ENCODE results near the gene SHBG. TPM values are rescaled to one million over a fixed set of nuclear protein-coding genes. Genes with fewer than 3 reads are reported as not detected.
"Not testable (repeated sequence)": the region's sequence is repeated elsewhere in the genome, so short reads cannot be mapped to it uniquely, and the experiment has no call there.

Gene SHBG
- total and polyA plus RNA-seq, 10 of the 15 experiments (the other 5 are each of a cell fraction or from before 2014, with no cell fraction given) = not detected

DNA sequence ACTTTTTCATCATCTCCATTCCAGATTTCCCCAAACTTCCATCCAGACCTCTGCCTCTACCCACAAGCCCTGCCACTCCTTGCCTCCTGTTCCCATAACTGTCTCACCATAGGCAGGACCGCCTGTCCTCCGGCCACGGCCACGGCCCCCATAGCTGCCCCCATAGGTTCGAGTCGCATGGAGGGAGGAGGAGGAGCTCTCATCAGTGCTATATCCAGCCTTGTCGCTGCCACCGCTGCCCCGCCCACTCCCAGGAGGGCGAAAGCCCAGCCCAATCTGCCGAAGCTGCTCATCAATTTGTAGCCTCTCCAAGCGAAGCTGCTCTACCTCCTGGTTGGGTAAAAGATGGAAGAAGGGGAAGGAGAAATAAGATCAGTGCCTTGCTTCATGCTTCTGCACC lies 36.6 kb upstream of the SHBG start (continued):
- no peak for TF ChIP-seq ZBTB11 (CRISPR knock-in tag; IDR thresholded peaks at IDR 0.05)
- no peak for TF ChIP-seq TARDBP (IDR thresholded peaks at IDR 0.05; ENCODE audit: borderline replicate concordance)
- TF ChIP-seq SUZ12 (IDR thresholded peaks at IDR 0.05; ENCODE audit: unreplicated experiment) = no peak
- TF ChIP-seq, protein P1, sequence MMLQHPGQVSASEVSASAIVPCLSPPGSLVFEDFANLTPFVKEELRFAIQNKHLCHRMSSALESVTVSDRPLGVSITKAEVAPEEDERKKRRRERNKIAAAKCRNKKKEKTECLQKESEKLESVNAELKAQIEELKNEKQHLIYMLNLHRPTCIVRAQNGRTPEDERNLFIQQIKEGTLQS (IDR thresholded peaks at IDR 0.05; ENCODE audit: borderline replicate concordance, extremely low read depth, low read depth, low read length) = no peak
- no peak for TF ChIP-seq SP1 (IDR thresholded peaks at IDR 0.05; ENCODE audit: low read depth, low read length)
- TF ChIP-seq STAT3 (IDR thresholded peaks at IDR 0.05; ENCODE audit: low read depth, low read length) = no peak
- no peak for TF ChIP-seq SMAD1 (IDR thresholded peaks at IDR 0.05; ENCODE audit: low read depth, partially characterized antibody)
- no peak for TF ChIP-seq POLR2A (IDR thresholded peaks at IDR 0.05; ENCODE audit: low read depth, low read length)
- TF ChIP-seq CEBPZ (IDR thresholded peaks at IDR 0.05; ENCODE audit: low read depth, low read length) = no peak

DNA sequence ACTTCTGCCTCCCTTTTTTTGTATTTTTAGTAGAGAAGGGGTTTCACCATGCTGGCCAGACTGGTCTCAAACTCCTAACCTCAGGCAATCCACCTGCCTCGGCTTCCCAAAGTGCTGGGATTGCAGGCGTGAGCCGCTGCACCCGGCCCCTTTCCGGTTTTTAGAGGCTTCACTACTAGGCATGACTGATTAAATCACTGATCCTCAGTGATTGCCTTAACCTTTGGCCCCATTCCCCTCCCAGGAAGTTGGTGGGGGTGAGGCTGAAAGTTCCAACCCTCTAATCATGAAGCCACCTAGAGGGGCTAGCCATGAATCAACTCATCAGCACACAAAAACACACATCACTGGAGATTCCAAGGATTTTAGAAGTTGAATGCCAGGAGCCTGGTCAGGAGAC lies 32.4 kb upstream of the SHBG start:
- H3K4me1 ChIP-seq (ENCODE audit: control insufficient read depth, insufficient read depth, low read length); H3K4me2 ChIP-seq (ENCODE audit: control insufficient read depth, insufficient read depth); H3K4me3 ChIP-seq; H3K79me2 ChIP-seq (ENCODE audit: control insufficient read depth, insufficient read depth, low read length); H3K27ac ChIP-seq (ENCODE audit: control insufficient read depth, insufficient read depth); intact Hi-C loops (cut with micrococcal nuclease; ENCODE audit: unreplicated experiment); H3K9me3 ChIP-seq (replicated peaks; ENCODE audit: control insufficient read depth, insufficient read depth, low read length); RAD21 ChIA-PET (ENCODE audit: unreplicated experiment); in situ Hi-C loops (cut with MboI); CTCF ChIA-PET; H4K20me1 ChIP-seq (ENCODE audit: control insufficient read depth, insufficient read depth); BruUV-seq (replicated peaks); H3K9ac ChIP-seq (ENCODE audit: control insufficient read depth, insufficient read depth, low read length); H2AFZ ChIP-seq (ENCODE audit: control insufficient read depth, low read depth, low read length); H3K27me3 ChIP-seq (replicated peaks in 1 of 2; ENCODE audit: control insufficient read depth in 2 of 2, insufficient read depth in 2 of 2, low read length in 1 of 2); SMC1A ChIA-PET (ENCODE audit: uncharacterized antibody, unreplicated experiment); ATAC-seq; DNase-seq (ENCODE audit: low read depth, low spot score): not testable (repeated sequence)
- FAIRE-seq = peak; percentile 91
- H3K36me3 ChIP-seq (ENCODE audit: control insufficient read depth in 2 of 2, insufficient read depth in 2 of 2, low read length in 1 of 2) = peaks cover 14 to 32% of the 10 kb centered on the region in 2 experiments
- POLR2A ChIA-PET = interaction anchor here (0.6 kb wide), 1 partner anchor 538 kb away, joined by 3 read pairs; no protein-coding TSS in a partner anchor
- 97% methylated on average over 5 of the region's 5 CpGs for WGBS (ENCODE audit: insufficient coverage, insufficient replicate concordance, low lambda C conversion rate, missing lambda C conversion rate)
